CD4-positive, alpha-beta memory T cell (primary cell): ENCODE results near the gene CCN2. TPM values are rescaled to one million over a fixed set of nuclear protein-coding genes. Genes with fewer than 3 reads are reported as not detected.

Experiments used
- CTCF ChIA-PET: fragments of 350-600 bp; sonication (Branson Sonifier 250); formaldehyde crosslinking; loops from one replicate; lab custom pipeline; 2021; ENCODE audit warnings: inconsistent platforms; ENCODE audit not compliant: partially characterized antibody; lab: Charles Lee
- POLR2A ChIA-PET: fragments of 350-600 bp; sonication (Branson Sonifier 250); formaldehyde crosslinking; loops from one replicate; lab custom pipeline; 2021; ENCODE audit not compliant: partially characterized antibody; lab: Charles Lee
- DNase-seq, 5 donors: peaks; one replicate each; pipeline versions ENCODE4 v3.0.0 to v3.0.0-alpha.2; 2020 to 2022; ENCODE audit warnings: mixed read lengths in 1 of 5
- H3K27ac ChIP-seq: one replicate; pipeline ENCODE4 v1.7.0; 2013; ENCODE audit warnings: low read depth, low read length
- H3K27me3 ChIP-seq: 2 replicates; pipeline ENCODE4 v1.7.0; 2013; ENCODE audit warnings: mild to moderate bottlenecking, low read length, moderate library complexity; ENCODE audit not compliant: insufficient read depth
- H3K36me3 ChIP-seq: 2 replicates; pipeline ENCODE4 v1.7.0; 2013; ENCODE audit warnings: mild to moderate bottlenecking, low read length, moderate library complexity; ENCODE audit not compliant: insufficient read depth
- H3K4me1 ChIP-seq: 2 replicates; pipeline ENCODE4 v1.7.0; 2013; ENCODE audit warnings: mild to moderate bottlenecking, low read length, moderate library complexity; ENCODE audit not compliant: insufficient read depth
- H3K4me3 ChIP-seq, 2 donors: one replicate each; pipeline ENCODE4 v1.7.0; 2013; ENCODE audit warnings: low read length in 2 of 2, mild to moderate bottlenecking in 1 of 2
- H3K9me3 ChIP-seq, 2 donors: one replicate each; pipeline ENCODE4 v1.7.0; 2013; ENCODE audit warnings: low read length in 2 of 2, control low read depth in 1 of 2; ENCODE audit not compliant: control insufficient read depth in 1 of 2
- H3K27ac Mint-ChIP-seq, 7 donors: one replicate each; pipeline ENCODE4 v1.8.0; 2020 to 2021; ENCODE audit warnings: mixed read lengths in 7 of 7, mild to moderate bottlenecking in 6 of 7, inconsistent platforms in 3 of 7, moderate library complexity in 3 of 7
- H3K27me3 Mint-ChIP-seq, 2 donors: one replicate each; pipeline ENCODE4 v1.8.0; 2020 to 2021; ENCODE audit warnings: mixed read lengths in 2 of 2
- H3K36me3 Mint-ChIP-seq, 2 donors: one replicate each; pipeline ENCODE4 v1.8.0; 2020 to 2021; ENCODE audit warnings: mixed read lengths in 2 of 2, inconsistent platforms in 1 of 2, mild to moderate bottlenecking in 1 of 2
- H3K4me1 Mint-ChIP-seq, 4 donors: one replicate each; pipeline ENCODE4 v1.8.0; 2020 to 2021; ENCODE audit warnings: mixed read lengths in 4 of 4, mild to moderate bottlenecking in 1 of 4
- H3K4me3 Mint-ChIP-seq, 8 donors: one replicate each; pipeline ENCODE4 v1.8.0; 2020 to 2021; ENCODE audit warnings: mixed read lengths in 8 of 8, mild to moderate bottlenecking in 7 of 8, moderate library complexity in 6 of 8, inconsistent platforms in 3 of 8
- H3K9me3 Mint-ChIP-seq, 8 donors: one replicate each; pipeline ENCODE4 v1.8.0; 2020 to 2021; ENCODE audit warnings: mixed read lengths in 8 of 8, mild to moderate bottlenecking in 5 of 8, inconsistent platforms in 3 of 8, moderate library complexity in 1 of 8
- intact Hi-C: fragments of 100-400 bp; cut with micrococcal nuclease; formaldehyde crosslinking; loops from one replicate; pipeline ENCODE4 v1.15.1; 2023
- polyA plus RNA-seq, 2 donors: library from polyadenylated mRNA; unstranded; fragments of 300-500 nt; fragmentation: Illumina TruSeq; gene quantifications; one replicate each; pipeline ENCODE4 v1.2.3, GENCODE V29; 2021
- total RNA-seq, 2 experiments: library from RNA; stranded (reverse); gene quantifications; one replicate each; pipeline ENCODE4 v1.2.3, GENCODE V29; 2021

The CCN2 gene
- total and polyA plus RNA-seq, 4 experiments from 2014 or later = not detected

DNA sequence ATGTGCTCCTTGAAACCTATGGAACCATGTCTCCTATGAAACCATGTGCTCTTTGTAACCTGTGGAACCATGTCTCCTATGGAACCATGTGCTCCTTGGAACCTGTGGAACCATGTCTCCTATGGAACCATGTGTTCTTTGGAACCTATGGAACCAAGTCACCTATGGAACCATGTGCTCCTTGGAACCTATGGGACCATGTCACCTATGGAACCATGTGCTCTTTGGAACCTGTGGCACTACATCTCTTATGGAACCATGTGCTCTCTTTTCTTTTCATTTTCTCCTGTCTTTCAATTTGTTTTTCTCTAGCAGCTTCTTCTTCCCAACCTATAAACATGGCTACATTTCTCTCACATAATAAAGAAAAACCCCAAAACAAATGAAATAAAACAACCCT, 11.9 kb upstream of the CCN2 start:
- CTCF ChIA-PET = no interaction called here
- H3K4me1 ChIP-seq = no peaks in the 10 kb centered on the region

GRCh38 chr6:131960371-131961133, 9.4 kb upstream of the CCN2 start:
- H3K4me1 Mint-ChIP-seq = no peaks in the 10 kb centered on the region
- no peak overlapping the region for H3K4me3 Mint-ChIP-seq
- H3K9me3 Mint-ChIP-seq = peaks cover 0 to 2% (median 0%) of the 10 kb centered on the region in 8 donors
- POLR2A ChIA-PET = no interaction called here
- H3K27me3 ChIP-seq = no peaks in the 10 kb centered on the region
- intact Hi-C loops = no loop called here
- peaks cover 2 to 3% of the 10 kb centered on the region in 2 donors for H3K27me3 Mint-ChIP-seq
- H3K4me1 ChIP-seq = no peaks in the 10 kb centered on the region
- no peak overlapping the region for H3K4me3 ChIP-seq
- CTCF ChIA-PET = no interaction called here
- no peak for DNase-seq
- H3K27ac Mint-ChIP-seq = no peak overlapping the region
- no peaks in the 10 kb centered on the region for H3K36me3 Mint-ChIP-seq
- H3K9me3 ChIP-seq = no peaks in the 10 kb centered on the region
- no peaks in the 10 kb centered on the region for H3K36me3 ChIP-seq
- no peak overlapping the region for H3K27ac ChIP-seq

More for the DNA sequence above, 11.9 kb upstream of the CCN2 start:
- intact Hi-C loops = no loop called here
- POLR2A ChIA-PET = no interaction called here
- Mint-ChIP-seq H3K4me3 (no peak overlapping the region), H3K27me3 (peaks cover 4 to 5% of the 10 kb centered on the region in 2 donors), H3K4me1 (no peaks in the 10 kb centered on the region), H3K36me3 (no peaks in the 10 kb centered on the region), H3K9me3 (peaks cover 0 to 2% (median 0%) of the 10 kb centered on the region in 8 donors), H3K27ac (no peak overlapping the region)
- Histone ChIP-seq H3K36me3 (no peaks in the 10 kb centered on the region), H3K27me3 (no peaks in the 10 kb centered on the region), H3K27ac (no peak overlapping the region), H3K4me3 (no peak overlapping the region), H3K9me3 (no peaks in the 10 kb centered on the region)
- no peak for DNase-seq

GRCh38 chr6:131958542-131959470, 7.6 kb upstream of the CCN2 start:
- intact Hi-C loops = no loop called here
- Mint-ChIP-seq H3K36me3 (no peaks in the 10 kb centered on the region), H3K4me1 (no peaks in the 10 kb centered on the region), H3K27ac (no peak overlapping the region), H3K9me3 (no peaks in the 10 kb centered on the region), H3K4me3 (no peak overlapping the region), H3K27me3 (peaks cover 0 to 5% of the 10 kb centered on the region in 2 donors)
- ChIA-PET CTCF (interaction anchor here (0.6 to 1.8 kb wide), 2 partner anchors 44 to 260 kb away, joined by 3 to 4 read pairs; no protein-coding TSS in a partner anchor), POLR2A (no interaction called here)
- no peak for DNase-seq
- Histone ChIP-seq H3K9me3 (no peaks in the 10 kb centered on the region), H3K4me3 (no peak overlapping the region), H3K4me1 (no peaks in the 10 kb centered on the region), H3K36me3 (no peaks in the 10 kb centered on the region), H3K27me3 (no peaks in the 10 kb centered on the region), H3K27ac (no peak overlapping the region)

DNA sequence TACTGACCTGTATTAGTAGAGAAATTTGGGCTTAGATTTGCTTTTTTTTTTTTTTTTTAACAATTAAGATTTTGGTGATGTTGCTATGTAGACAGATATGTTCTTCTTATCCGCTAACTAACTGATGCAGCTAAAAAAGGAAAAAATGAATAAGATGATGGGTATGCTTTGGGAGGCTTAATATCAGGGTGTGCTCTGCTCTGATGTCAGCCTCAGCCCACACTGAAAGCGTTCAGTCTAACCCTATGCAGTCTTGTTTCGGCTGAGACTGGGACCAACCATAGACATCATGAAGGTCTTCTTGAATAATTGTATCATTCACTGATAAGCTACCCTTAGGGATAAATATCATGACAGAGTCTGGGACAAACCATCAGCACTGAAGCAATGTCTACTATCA, 6.9 kb upstream of the CCN2 start:
- no peak overlapping the region for H3K27ac ChIP-seq
- H3K36me3 ChIP-seq = no peaks in the 10 kb centered on the region
- H3K9me3 Mint-ChIP-seq = no peaks in the 10 kb centered on the region
- H3K36me3 Mint-ChIP-seq = no peaks in the 10 kb centered on the region
- no peaks in the 10 kb centered on the region for H3K4me1 Mint-ChIP-seq
- POLR2A ChIA-PET = no interaction called here
- CTCF ChIA-PET = interaction anchor here (0.6 to 1.8 kb wide), 2 partner anchors 43 to 259 kb away, joined by 3 to 4 read pairs; no protein-coding TSS in a partner anchor
- H3K4me3 Mint-ChIP-seq = no peak overlapping the region
- H3K27ac Mint-ChIP-seq = no peak overlapping the region
- H3K27me3 ChIP-seq = no peaks in the 10 kb centered on the region
- intact Hi-C loops = no loop called here
- no peak overlapping the region for H3K4me3 ChIP-seq
- DNase-seq = no peak
- no peaks in the 10 kb centered on the region for H3K4me1 ChIP-seq
- peaks cover 3 to 8% of the 10 kb centered on the region in 2 donors for H3K27me3 Mint-ChIP-seq
- H3K9me3 ChIP-seq = no peaks in the 10 kb centered on the region

DNA sequence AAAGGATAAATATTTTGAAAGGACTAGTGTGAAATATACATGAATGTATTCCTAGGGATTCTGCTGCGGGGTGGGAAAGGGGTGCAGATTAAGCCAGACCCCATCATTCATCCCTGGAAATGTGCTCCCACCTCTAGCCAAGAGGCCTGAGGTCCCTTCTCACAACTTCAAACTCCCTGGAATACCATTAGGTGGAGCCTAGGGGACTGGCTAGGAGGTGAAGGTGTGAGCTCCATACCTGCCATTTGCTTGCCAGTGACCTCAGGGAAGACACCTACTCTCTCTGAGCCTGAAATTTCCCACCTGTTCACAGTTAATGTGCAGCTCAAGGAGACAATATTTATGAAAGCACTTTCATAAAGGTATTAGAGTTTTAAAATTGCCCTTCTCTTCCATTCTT, 4.7 kb upstream of the CCN2 start:
- DNase-seq = no peak
- POLR2A ChIA-PET = no interaction called here
- peaks cover 17 to 23% of the 10 kb centered on the region in 2 donors for H3K27me3 Mint-ChIP-seq

DNA sequence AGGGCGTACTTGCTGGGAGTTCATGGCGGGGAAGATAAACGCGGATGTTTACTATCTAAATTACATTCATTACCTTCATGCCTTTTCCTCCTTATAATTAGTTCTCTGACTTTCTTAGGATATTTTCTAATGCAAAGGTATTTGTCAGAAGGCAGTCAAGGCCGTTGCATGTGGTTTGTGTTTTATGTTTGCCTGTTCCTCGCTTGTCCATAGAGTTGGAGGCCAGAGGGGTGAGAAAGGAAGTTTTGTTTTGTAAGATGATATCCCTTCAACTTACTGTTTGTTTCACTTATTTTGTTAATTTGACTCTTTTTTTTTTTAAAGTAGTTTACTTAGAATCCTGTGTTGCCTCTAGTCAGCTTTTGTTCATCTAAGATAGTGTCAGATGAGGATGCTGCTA, 4.0 kb upstream of the CCN2 start:
- no peaks in the 10 kb centered on the region for H3K36me3 ChIP-seq
- no peaks in the 10 kb centered on the region for H3K9me3 ChIP-seq
- POLR2A ChIA-PET = no interaction called here
- no peaks in the 10 kb centered on the region for H3K36me3 Mint-ChIP-seq
- H3K27ac Mint-ChIP-seq = no peak overlapping the region
- H3K4me3 ChIP-seq = no peak overlapping the region
- peaks cover 3% of the 10 kb centered on the region for H3K4me1 ChIP-seq
- H3K27me3 ChIP-seq = peaks cover 6% of the 10 kb centered on the region
- H3K27me3 Mint-ChIP-seq = peaks cover 19 to 26% of the 10 kb centered on the region in 2 donors
- intact Hi-C loops = no loop called here
- H3K27ac ChIP-seq = no peak overlapping the region
- CTCF ChIA-PET = no interaction called here
- H3K4me3 Mint-ChIP-seq = no peak overlapping the region
- peaks cover 2 to 8% (median 4%) of the 10 kb centered on the region in 4 donors for H3K4me1 Mint-ChIP-seq
- DNase-seq = no peak
- H3K9me3 Mint-ChIP-seq = no peaks in the 10 kb centered on the region

More for the DNA sequence above, 4.7 kb upstream of the CCN2 start:
- H3K4me3 ChIP-seq = no peak overlapping the region
- no peaks in the 10 kb centered on the region for H3K36me3 ChIP-seq
- H3K9me3 ChIP-seq = no peaks in the 10 kb centered on the region
- H3K27ac ChIP-seq = no peak overlapping the region
- intact Hi-C loops = no loop called here
- Mint-ChIP-seq H3K9me3 (no peaks in the 10 kb centered on the region), H3K36me3 (no peaks in the 10 kb centered on the region), H3K4me3 (no peak overlapping the region), H3K27ac (no peak overlapping the region), H3K4me1 (peaks cover 0 to 5% (median 2%) of the 10 kb centered on the region in 4 donors)
- peaks cover 4% of the 10 kb centered on the region for H3K27me3 ChIP-seq
- no peaks in the 10 kb centered on the region for H3K4me1 ChIP-seq
- CTCF ChIA-PET = no interaction called here

GRCh38 chr6:131954775-131955107, 3.6 kb upstream of the CCN2 start:
- POLR2A ChIA-PET = no interaction called here
- H3K4me3 ChIP-seq = no peak overlapping the region
- peaks cover 7% of the 10 kb centered on the region for H3K4me1 ChIP-seq
- peaks cover 7 to 13% (median 7%) of the 10 kb centered on the region in 4 donors for H3K4me1 Mint-ChIP-seq
- H3K4me3 Mint-ChIP-seq = no peak overlapping the region
- H3K27me3 Mint-ChIP-seq = peaks cover 24 to 30% of the 10 kb centered on the region in 2 donors
- DNase-seq = no peak
- no peaks in the 10 kb centered on the region for H3K9me3 Mint-ChIP-seq
- no peak overlapping the region for H3K27ac ChIP-seq
- intact Hi-C loops = no loop called here
- H3K27me3 ChIP-seq = peaks cover 8% of the 10 kb centered on the region
- no peaks in the 10 kb centered on the region for H3K9me3 ChIP-seq
- H3K36me3 Mint-ChIP-seq = no peaks in the 10 kb centered on the region
- no peaks in the 10 kb centered on the region for H3K36me3 ChIP-seq
- CTCF ChIA-PET = no interaction called here
- H3K27ac Mint-ChIP-seq = no peak overlapping the region
